Astrocyte (in vitro differentiated cells and primary cell): Measurements from ENCODE around the gene HEXD.

Experiments used
- CTCF ChIP-seq: IDR thresholded peaks from 2 replicates; pipeline ENCODE4 v1.5.1; 2011; ENCODE audit warnings: low read depth, mild to moderate bottlenecking, inconsistent platforms, low read length, moderate library complexity; ENCODE audit not compliant: insufficient read depth
- EZH2 ChIP-seq: IDR thresholded peaks from 2 replicates; pipeline ENCODE4 v1.6.1; 2012; ENCODE audit warnings: mild to moderate bottlenecking, low read length, inconsistent platforms; ENCODE audit not compliant: insufficient read depth

- TF ChIP-seq EZH2 (no peak), CTCF (no peak)
Observed at GRCh38 chr17:82444941-82445521, 26.9 kb downstream of the HEXD start.
